Heart left ventricle (tissue), 13 donors: Measurements from ENCODE around the gene SCN4A.

Experiments used
- POLR2A ChIP-seq, 2 donors: fragments of 450-650 bp; IDR thresholded peaks; one replicate each; pipeline ENCODE4 v1.6.1; 2017; ENCODE audit warnings: antibody characterized with exemption in 2 of 2, mild to moderate bottlenecking in 2 of 2, moderate library complexity in 2 of 2
- TF ChIP-seq, protein P1 (sequence below), 12 donors: fragments of 200-600 bp; sonication (generic) in 4 of 12; IDR thresholded peaks; one replicate each; pipeline versions ENCODE4 v1.5.0 to v1.8.0; 2018 to 2022; ENCODE audit warnings: antibody characterized with exemption in 12 of 12, mild to moderate bottlenecking in 5 of 12
- donor health status: ischemic (EF 13 %, LVEDD 7.1; RV severe dilation, severe dysfunction).
- donor health status: DM: no; HTN: yes; CAD: no.
- donor health status: DM: no; HTN: no; CAD: no.
- donor health status: ischemic (EF 25% LVEDD 6.9; RV normal size, moderate dysfunction).
- donor health status: ischemic (EF 25% LVEDD 5.7; RV mildly dilated, moderate dysfunction).
- donor health status: ischemic (EF 35%, LVEDD 5.7; RV mildly dilated, moderate dysfunction).
- donor health status: nonischemic (EF 11% LVEDD 7.7; RV severe dilation, severe dysfunction).
- donor health status: DM: yes; HTN: yes; CAD: no.
- donor health status: PGD.
- donor health status: ischemic (EF 29% LVEDD 5.4; RV normal size, mild dysfunction).
- donor health status: nonischemic (EF 23%, LVEDD 6.1; RV moderate dilation, normal function).

DNA sequence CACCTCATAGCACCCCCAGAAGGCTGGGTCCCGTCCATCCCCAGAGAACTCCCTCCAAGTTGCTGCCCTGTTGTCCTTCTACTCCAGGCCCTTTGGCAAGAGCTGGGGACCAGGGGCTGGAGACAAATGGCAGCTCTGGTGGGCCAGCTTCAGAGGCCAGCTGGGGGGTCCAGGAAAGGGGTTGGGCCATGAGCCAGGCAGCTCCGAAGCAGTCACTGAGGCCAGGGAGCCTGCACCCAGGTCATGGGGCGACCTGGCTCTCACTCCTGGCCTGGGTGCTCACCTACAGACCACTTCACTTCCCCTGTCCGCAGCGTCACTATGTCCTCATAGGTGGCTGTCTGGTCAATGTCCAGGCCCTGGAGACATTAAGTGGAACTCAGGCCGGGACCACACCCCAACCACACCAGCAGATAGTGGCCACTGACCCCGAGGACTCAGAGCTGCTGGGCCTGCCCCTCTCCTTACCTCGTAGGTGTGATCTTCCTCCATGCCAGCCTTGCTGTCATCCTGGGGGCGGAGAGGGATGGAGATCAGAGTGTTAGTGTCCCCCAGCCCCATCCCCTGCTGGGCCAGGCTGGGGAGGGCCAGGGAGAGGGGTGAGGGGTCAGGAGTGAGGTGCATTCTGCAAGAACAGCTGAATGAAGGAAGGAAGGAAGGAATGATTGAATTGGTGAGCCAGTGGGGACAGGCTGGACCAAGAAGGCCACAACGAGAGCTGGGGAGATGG, 43.6 kb downstream of the SCN4A start:
- TF ChIP-seq, protein P1, sequence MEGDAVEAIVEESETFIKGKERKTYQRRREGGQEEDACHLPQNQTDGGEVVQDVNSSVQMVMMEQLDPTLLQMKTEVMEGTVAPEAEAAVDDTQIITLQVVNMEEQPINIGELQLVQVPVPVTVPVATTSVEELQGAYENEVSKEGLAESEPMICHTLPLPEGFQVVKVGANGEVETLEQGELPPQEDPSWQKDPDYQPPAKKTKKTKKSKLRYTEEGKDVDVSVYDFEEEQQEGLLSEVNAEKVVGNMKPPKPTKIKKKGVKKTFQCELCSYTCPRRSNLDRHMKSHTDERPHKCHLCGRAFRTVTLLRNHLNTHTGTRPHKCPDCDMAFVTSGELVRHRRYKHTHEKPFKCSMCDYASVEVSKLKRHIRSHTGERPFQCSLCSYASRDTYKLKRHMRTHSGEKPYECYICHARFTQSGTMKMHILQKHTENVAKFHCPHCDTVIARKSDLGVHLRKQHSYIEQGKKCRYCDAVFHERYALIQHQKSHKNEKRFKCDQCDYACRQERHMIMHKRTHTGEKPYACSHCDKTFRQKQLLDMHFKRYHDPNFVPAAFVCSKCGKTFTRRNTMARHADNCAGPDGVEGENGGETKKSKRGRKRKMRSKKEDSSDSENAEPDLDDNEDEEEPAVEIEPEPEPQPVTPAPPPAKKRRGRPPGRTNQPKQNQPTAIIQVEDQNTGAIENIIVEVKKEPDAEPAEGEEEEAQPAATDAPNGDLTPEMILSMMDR (IDR thresholded peaks at IDR 0.05), result no peak
- TF ChIP-seq POLR2A (IDR thresholded peaks at IDR 0.05), result no peak
